ENCODE results near the gene NAPSA. TPM values are rescaled to one million over a fixed set of nuclear protein-coding genes. Genes with fewer than 3 reads are reported as not detected.

The NAPSA gene
- total and polyA plus RNA-seq, 7 donors, result 0.55 to 2.4 (median 0.95) TPM; not detected in 2

DNA sequence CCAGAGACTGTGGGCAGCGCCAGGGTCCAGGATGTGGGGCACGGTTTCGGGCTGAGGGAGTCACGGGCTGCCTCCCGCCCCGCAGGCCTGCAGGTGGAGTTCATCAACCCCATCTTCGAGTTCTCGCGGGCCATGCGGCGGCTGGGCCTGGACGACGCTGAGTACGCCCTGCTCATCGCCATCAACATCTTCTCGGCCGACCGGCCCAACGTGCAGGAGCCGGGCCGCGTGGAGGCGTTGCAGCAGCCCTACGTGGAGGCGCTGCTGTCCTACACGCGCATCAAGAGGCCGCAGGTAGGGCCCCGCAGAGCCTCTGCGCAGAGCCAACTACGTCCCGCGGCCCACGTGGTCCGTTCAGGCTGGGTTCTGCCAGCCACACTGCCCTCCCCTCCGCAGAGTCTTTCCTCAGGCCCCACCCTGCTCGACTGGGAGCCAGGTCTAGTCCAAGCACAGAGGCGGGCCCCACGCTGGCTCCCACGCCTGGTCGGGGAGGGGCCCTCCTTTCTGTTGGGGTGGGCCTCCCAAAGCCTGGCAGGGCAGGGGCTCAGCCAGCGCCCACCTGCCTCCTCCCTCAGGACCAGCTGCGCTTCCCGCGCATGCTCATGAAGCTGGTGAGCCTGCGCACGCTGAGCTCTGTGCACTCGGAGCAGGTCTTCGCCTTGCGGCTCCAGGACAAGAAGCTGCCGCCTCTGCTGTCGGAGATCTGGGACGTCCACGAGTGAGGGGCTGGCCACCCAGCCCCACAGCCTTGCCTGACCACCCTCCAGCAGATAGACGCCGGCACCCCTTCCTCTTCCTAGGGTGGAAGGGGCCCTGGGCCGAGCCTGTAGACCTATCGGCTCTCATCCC, 16.7 kb upstream of the NAPSA start:
- WGBS, 2 donors, result 92 to 95% methylated on average over 58 of the region's 58 CpGs
- Histone ChIP-seq H3K27me3 (no peaks in the 10 kb centered on the region), H3K9me3 (no peaks in the 10 kb centered on the region), H3K4me3 (no peak overlapping the region), H3K27ac (no peak overlapping the region), H3K4me1 (peaks cover 0 to 25% (median 20%) of the 10 kb centered on the region in 4 donors), H3K36me3 (peaks cover 27 to 62% (median 55%) of the 10 kb centered on the region in 4 donors)
- DNase-seq, result no peak
- intact Hi-C loops (cut with DNase I), result loop anchor here (5.0 to 10.0 kb wide), 2 partner anchors 50 to 1323 kb away; partner anchors contain the start of gene MYBPC2
- no peak for TF ChIP-seq EP300 (IDR thresholded peaks at IDR 0.05)

DNA sequence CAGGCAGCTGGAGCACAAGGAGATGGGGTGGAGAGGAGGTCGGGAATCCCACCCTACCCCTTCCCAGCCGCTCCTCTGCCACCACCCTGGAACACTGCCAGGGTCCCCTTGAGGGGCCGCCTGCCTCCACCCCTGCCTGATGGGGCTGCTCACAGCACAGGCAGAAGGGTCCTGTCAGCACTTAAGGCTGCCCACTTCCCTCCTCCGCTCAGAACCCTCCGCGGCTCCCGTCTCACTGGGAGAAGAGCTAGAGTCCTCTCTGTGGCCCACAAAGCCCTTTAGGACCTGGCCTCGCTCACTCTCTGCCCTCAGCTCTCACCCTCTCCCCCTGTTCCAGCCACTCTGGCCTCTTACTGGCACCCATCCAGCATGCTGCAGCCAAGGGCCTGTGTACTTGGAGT, 15.3 kb upstream of the NAPSA start:
- Histone ChIP-seq H3K4me1 (peaks cover 0 to 32% (median 25%) of the 10 kb centered on the region in 4 donors), H3K9me3 (no peaks in the 10 kb centered on the region), H3K27me3 (no peaks in the 10 kb centered on the region), H3K27ac (no peak overlapping the region), H3K36me3 (peaks cover 27 to 55% (median 53%) of the 10 kb centered on the region in 4 donors), H3K4me3 (no peak overlapping the region)
- DNase-seq, result no peak
- TF ChIP-seq, protein P1, sequence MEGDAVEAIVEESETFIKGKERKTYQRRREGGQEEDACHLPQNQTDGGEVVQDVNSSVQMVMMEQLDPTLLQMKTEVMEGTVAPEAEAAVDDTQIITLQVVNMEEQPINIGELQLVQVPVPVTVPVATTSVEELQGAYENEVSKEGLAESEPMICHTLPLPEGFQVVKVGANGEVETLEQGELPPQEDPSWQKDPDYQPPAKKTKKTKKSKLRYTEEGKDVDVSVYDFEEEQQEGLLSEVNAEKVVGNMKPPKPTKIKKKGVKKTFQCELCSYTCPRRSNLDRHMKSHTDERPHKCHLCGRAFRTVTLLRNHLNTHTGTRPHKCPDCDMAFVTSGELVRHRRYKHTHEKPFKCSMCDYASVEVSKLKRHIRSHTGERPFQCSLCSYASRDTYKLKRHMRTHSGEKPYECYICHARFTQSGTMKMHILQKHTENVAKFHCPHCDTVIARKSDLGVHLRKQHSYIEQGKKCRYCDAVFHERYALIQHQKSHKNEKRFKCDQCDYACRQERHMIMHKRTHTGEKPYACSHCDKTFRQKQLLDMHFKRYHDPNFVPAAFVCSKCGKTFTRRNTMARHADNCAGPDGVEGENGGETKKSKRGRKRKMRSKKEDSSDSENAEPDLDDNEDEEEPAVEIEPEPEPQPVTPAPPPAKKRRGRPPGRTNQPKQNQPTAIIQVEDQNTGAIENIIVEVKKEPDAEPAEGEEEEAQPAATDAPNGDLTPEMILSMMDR (IDR thresholded peaks at IDR 0.05), result no peak
- TF ChIP-seq POLR2A (IDR thresholded peaks at IDR 0.05) (no peak), POLR2AphosphoS5 (IDR thresholded peaks at IDR 0.05) (no peak), EP300 (IDR thresholded peaks at IDR 0.05) (no peak)
- intact Hi-C loops (cut with DNase I), result loop anchor here (5.0 to 10.0 kb wide), 2 partner anchors 52 to 1324 kb away; partner anchors contain the start of gene MYBPC2
- WGBS, 2 donors, result 85 to 90% methylated on average over 8 of the region's 8 CpGs

DNA sequence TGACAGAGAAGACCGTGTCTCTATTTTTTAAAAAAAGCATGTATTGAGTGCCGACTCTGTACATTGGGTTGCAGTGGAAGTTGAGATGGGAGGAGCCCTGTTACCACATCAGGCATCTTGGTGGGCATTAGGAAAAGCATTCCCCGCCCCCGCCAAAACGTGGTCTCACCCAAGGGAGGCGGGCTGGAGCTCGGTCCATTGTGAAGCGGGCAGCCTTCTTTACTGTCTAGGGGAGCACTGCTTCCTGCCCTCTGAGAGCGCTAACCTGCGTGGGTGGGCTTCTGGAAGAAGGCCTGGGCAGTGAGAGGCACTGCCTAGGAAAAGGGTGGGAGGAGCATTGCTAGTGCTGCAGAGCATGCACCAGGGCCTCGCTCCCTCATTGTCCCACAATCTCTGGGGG, 14.7 kb upstream of the NAPSA start:
- TF ChIP-seq EP300 (IDR thresholded peaks at IDR 0.05) (no peak), POLR2AphosphoS5 (IDR thresholded peaks at IDR 0.05) (no peak), POLR2A (IDR thresholded peaks at IDR 0.05) (no peak)
- TF ChIP-seq, protein P1 (IDR thresholded peaks at IDR 0.05), result no peak
- intact Hi-C loops (cut with DNase I), result loop anchor here (5.0 to 10.0 kb wide), 2 partner anchors 52 to 1325 kb away; partner anchors contain the start of gene MYBPC2
- H3K4me1 ChIP-seq, result peaks cover 0 to 32% (median 21%) of the 10 kb centered on the region in 4 donors
- DNase-seq, result no peak
- H3K27ac ChIP-seq, result no peak overlapping the region
- no peaks in the 10 kb centered on the region for H3K9me3 ChIP-seq
- 88 to 91% methylated on average over 11 of the region's 11 CpGs for WGBS, 2 donors
- H3K27me3 ChIP-seq, result no peaks in the 10 kb centered on the region
- peaks cover 27 to 55% (median 53%) of the 10 kb centered on the region in 4 donors for H3K36me3 ChIP-seq
- H3K4me3 ChIP-seq, result no peak overlapping the region

DNA sequence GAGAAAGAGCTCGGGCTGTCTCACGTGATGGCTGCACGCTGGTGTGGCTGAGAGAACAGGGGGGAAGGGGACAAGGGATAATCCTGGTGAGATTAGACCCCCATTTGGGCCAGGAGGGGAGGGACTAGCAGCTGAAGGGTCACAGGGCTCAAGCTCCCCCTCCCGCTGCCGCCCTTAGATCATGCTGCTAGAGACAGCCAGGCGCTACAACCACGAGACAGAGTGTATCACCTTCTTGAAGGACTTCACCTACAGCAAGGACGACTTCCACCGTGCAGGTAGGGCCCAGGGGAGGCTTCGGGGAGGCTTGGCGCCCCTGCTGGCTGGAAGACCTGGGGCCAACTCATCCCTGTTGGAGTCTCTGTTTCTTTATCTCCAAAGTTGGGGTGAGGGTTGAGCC, 14.2 kb upstream of the NAPSA start:
- no peak overlapping the region for H3K27ac ChIP-seq
- 96% methylated on average over 11 of the region's 11 CpGs for WGBS, 2 donors
- intact Hi-C loops (cut with DNase I), result loop anchor here (5.0 to 10.0 kb wide), 3 partner anchors 53 to 1325 kb away; partner anchors contain the start of gene MYBPC2
- DNase-seq, result no peak
- H3K36me3 ChIP-seq, result peaks cover 27 to 55% (median 53%) of the 10 kb centered on the region in 4 donors
- H3K4me1 ChIP-seq, result peaks cover 0 to 27% (median 16%) of the 10 kb centered on the region in 4 donors
- no peaks in the 10 kb centered on the region for H3K9me3 ChIP-seq
- H3K27me3 ChIP-seq, result no peaks in the 10 kb centered on the region
- TF ChIP-seq EP300 (IDR thresholded peaks at IDR 0.05) (no peak), POLR2AphosphoS5 (IDR thresholded peaks at IDR 0.05) (no peak), POLR2A (IDR thresholded peaks at IDR 0.05) (no peak)
- TF ChIP-seq, protein P1 (IDR thresholded peaks at IDR 0.05), result no peak
- no peak overlapping the region for H3K4me3 ChIP-seq

DNA sequence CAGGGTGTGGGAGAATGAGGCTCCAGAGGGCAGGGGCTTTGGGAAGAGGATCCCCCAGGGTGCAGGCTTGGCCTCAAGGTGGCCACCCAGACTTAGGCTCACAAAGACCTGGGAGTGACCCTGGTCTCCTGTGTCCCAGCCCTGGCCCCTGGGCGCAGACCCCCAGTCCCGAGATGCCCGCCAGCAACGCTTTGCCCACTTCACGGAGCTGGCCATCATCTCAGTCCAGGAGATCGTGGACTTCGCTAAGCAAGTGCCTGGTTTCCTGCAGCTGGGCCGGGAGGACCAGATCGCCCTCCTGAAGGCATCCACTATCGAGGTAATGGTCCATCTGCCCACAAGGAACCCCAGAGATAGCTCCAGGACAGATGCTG, 13.4 kb upstream of the NAPSA start:
- intact Hi-C loops (cut with DNase I), result loop anchor here (5.0 kb wide), 1 partner anchor 423 kb away; no protein-coding TSS in a partner anchor
- H3K27me3 ChIP-seq, result no peaks in the 10 kb centered on the region
- TF ChIP-seq EP300 (IDR thresholded peaks at IDR 0.05), result no peak
- 94 to 97% methylated on average over 10 of the region's 10 CpGs for WGBS, 2 donors
- H3K27ac ChIP-seq, result no peak overlapping the region
- H3K36me3 ChIP-seq, result peaks cover 27 to 55% (median 53%) of the 10 kb centered on the region in 4 donors
- no peak for DNase-seq
- H3K4me3 ChIP-seq, result no peak overlapping the region
- peaks cover 0 to 21% (median 13%) of the 10 kb centered on the region in 4 donors for H3K4me1 ChIP-seq
- no peaks in the 10 kb centered on the region for H3K9me3 ChIP-seq

Data from sigmoid colon (tissue), 7 donors.